ENCODE measurements around the gene HSF4. TPM values are rescaled to one million over a fixed set of nuclear protein-coding genes. Genes with fewer than 3 reads are reported as not detected.

The HSF4 gene
- total and polyA plus RNA-seq, 2 of the 4 experiments (the other 2 are of a cell fraction) = 0.54 to 7.5 TPM

DNA sequence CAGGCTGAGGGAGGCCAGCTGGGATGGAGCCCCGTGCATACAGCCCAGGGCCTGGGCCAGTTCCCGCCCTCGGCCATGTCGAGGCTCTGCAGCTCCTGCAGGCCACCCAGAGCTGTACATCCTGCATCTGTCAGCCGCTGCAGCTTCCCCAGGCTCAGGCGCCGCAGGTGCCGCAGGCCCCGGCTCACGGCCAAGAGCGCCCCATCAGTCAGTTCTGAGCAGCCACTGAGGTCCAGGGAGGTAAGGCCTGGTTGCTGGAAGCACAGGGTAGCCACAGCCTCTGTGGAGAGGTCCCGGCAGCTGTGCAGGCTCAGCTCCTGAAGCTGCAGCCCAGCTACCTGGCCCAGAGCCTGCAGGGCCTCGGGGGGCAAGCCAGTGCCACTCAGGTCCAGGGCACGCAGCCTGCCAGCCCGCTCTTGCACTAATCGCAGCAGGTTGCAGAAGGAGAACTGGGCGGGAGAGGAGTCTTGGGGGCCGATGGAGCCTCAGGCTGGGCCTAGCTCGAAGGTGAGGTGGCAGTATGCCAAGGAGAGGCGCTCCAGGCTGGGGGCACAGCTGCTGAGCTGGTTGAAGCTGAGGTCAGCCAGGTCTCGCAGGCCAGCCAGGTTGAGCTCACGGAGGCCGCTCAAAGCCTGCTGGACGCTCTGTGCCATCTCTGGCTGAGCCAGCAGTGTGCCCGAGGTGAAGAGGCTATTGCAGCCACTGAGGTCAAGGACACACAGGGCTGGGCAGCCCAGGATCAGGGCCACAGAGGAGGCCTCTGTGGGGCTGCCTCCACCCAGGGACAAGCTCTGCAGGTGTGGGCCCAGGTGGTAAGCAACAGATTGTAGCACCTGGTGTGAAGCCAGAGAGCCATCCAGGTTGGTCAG lies 45.8 kb downstream of the HSF4 start:
- peaks cover 0 to 9% of the 10 kb centered on the region in 2 experiments; a peak in 1 of 4 replicates for H3K79me1 ChIP-seq (ENCODE audit: low read depth in 1 of 2, low read length in 2 of 2)
- H2BK120ac ChIP-seq (ENCODE audit: low read depth, low read length) = no peak overlapping the region
- no peak overlapping the region for H2AK9ac ChIP-seq (replicated peaks; ENCODE audit: low read depth, low read length, poor library complexity)
- no peak overlapping the region for H4K91ac ChIP-seq (ENCODE audit: insufficient read depth, low read depth, low read length)
- H2BK20ac ChIP-seq (ENCODE audit: low read depth, low read length) = no peak overlapping the region
- H3K9me1 ChIP-seq (ENCODE audit: insufficient read depth, low read length) = peaks cover 20% of the 10 kb centered on the region
- POLR2A ChIA-PET (ENCODE audit: unreplicated experiment) = no interaction called here
- no peak overlapping the region for H4K8ac ChIP-seq (ENCODE audit: low read depth in 2 of 2, low read length in 2 of 2)
- H3K23ac ChIP-seq (ENCODE audit: low read depth, low read length) = no peak overlapping the region
- no peaks in the 10 kb centered on the region for H3K9me3 ChIP-seq (ENCODE audit: control insufficient read depth, insufficient read depth, low read length)
- H3K27me3 ChIP-seq (ENCODE audit: control insufficient read depth, insufficient read depth, low read length) = no peaks in the 10 kb centered on the region
- CTCF ChIA-PET = interaction anchor here (1.5 kb wide), 1 partner anchor 12 kb away, joined by 3 read pairs; no protein-coding TSS in a partner anchor
- no peak overlapping the region for H4K5ac ChIP-seq (ENCODE audit: low read depth, low read length)
- H3K9ac ChIP-seq (ENCODE audit: low read depth, low read length) = no peak overlapping the region
- H3K27ac ChIP-seq (ENCODE audit: insufficient read depth, low read length) = no peak overlapping the region
- no peak for DNase-seq
- intact Hi-C loops (cut with micrococcal nuclease) = no loop called here
- H2AK5ac ChIP-seq (ENCODE audit: low read depth, low read length) = no peak overlapping the region
- no peak for ATAC-seq (ENCODE audit: low read depth)
- dilution Hi-C loops (cut with HindIII; ENCODE audit: low sequenced_read_pairs, unreplicated experiment) = no loop called here
- peaks cover 8% of the 10 kb centered on the region for H3K4me1 ChIP-seq (ENCODE audit: control insufficient read depth, insufficient read depth, low read length)
- 0 out of 2 replicates have a peak, but pooled peaks cover 6% of the 10 kb centered on the region for H4K20me1 ChIP-seq (ENCODE audit: insufficient read depth, low read length)
- H2BK15ac ChIP-seq (ENCODE audit: low read depth, low read length) = no peak overlapping the region
- no peak overlapping the region for H3K4me2 ChIP-seq (ENCODE audit: low read depth, low read length)
- no peak for TF ChIP-seq CHD1 (IDR thresholded peaks at IDR 0.05; ENCODE audit: low read depth, low read length)
- TF ChIP-seq MAFK (IDR thresholded peaks at IDR 0.05; ENCODE audit: low read depth, low read length) = no peak
- TF ChIP-seq POLR2A (IDR thresholded peaks at IDR 0.05; ENCODE audit: low read depth, low read length) = no peak
- TF ChIP-seq USF2 (IDR thresholded peaks at IDR 0.05; ENCODE audit: low read depth, low read length) = no peak
- TF ChIP-seq MAZ (IDR thresholded peaks at IDR 0.05; ENCODE audit: borderline replicate concordance, low read depth, low read length) = no peak
- TF ChIP-seq FOS (IDR thresholded peaks at IDR 0.05; ENCODE audit: low read depth, low read length) = no peak
- TF ChIP-seq, protein P1, sequence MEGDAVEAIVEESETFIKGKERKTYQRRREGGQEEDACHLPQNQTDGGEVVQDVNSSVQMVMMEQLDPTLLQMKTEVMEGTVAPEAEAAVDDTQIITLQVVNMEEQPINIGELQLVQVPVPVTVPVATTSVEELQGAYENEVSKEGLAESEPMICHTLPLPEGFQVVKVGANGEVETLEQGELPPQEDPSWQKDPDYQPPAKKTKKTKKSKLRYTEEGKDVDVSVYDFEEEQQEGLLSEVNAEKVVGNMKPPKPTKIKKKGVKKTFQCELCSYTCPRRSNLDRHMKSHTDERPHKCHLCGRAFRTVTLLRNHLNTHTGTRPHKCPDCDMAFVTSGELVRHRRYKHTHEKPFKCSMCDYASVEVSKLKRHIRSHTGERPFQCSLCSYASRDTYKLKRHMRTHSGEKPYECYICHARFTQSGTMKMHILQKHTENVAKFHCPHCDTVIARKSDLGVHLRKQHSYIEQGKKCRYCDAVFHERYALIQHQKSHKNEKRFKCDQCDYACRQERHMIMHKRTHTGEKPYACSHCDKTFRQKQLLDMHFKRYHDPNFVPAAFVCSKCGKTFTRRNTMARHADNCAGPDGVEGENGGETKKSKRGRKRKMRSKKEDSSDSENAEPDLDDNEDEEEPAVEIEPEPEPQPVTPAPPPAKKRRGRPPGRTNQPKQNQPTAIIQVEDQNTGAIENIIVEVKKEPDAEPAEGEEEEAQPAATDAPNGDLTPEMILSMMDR (conservative IDR thresholded peaks at IDR 0.05; ENCODE audit: low read depth, low read length) = no peak
- no peak for TF ChIP-seq SMC3 (IDR thresholded peaks at IDR 0.05; ENCODE audit: low read depth, low read length)
- TF ChIP-seq CEBPB (IDR thresholded peaks at IDR 0.05; ENCODE audit: low read depth, low read length) = no peak
- no peak for TF ChIP-seq MXI1 (IDR thresholded peaks at IDR 0.05; ENCODE audit: borderline replicate concordance, low read depth, low read length)
- TF ChIP-seq BHLHE40 (IDR thresholded peaks at IDR 0.05; ENCODE audit: low read depth, low read length) = no peak
- TF ChIP-seq RCOR1 (IDR thresholded peaks at IDR 0.05; ENCODE audit: insufficient replicate concordance, low read length) = no peak
- no peak for TF ChIP-seq RFX5 (IDR thresholded peaks at IDR 0.05; ENCODE audit: low read depth, low read length)
- TF ChIP-seq NFE2L2 (IDR thresholded peaks at IDR 0.05; ENCODE audit: low read depth, low read length) = no peak
- TF ChIP-seq ELK1 (IDR thresholded peaks at IDR 0.05; ENCODE audit: borderline replicate concordance, low read depth, low read length) = no peak
- 87% methylated on average over 17 of the region's 25 CpGs; no CpG with 5 or more reads in 1 of the 2 experiments for WGBS, 2 experiments (ENCODE audit: extremely low coverage in 2 of 2, insufficient read length in 1 of 2)
- no peak overlapping the region for H3K14ac ChIP-seq (replicated peaks; ENCODE audit: low read depth, low read length)
- H3K4ac ChIP-seq (ENCODE audit: low read depth, low read length) = no peak overlapping the region
- no peak overlapping the region for H3K18ac ChIP-seq (ENCODE audit: low read depth, low read length)
- no peak overlapping the region for H2AFZ ChIP-seq (replicated peaks; ENCODE audit: low read length, poor library complexity)
- in situ Hi-C loops (cut with MboI; ENCODE audit: low sequenced_read_pairs) = no loop called here
- BruUV-seq (replicated peaks) = no TSS peak
- H2BK5ac ChIP-seq (ENCODE audit: low read depth, low read length, poor library complexity, severe bottlenecking) = no peak overlapping the region
- H3K56ac ChIP-seq (ENCODE audit: extremely low read depth, insufficient read depth, low read length) = no peak overlapping the region
- H3K4me3 ChIP-seq (ENCODE audit: insufficient read depth, low read depth, low read length) = no peak overlapping the region
- no peaks in the 10 kb centered on the region for H3K36me3 ChIP-seq (ENCODE audit: control insufficient read depth, insufficient read depth, low read length)
